Astrocyte (in vitro differentiated cells and primary cell): ENCODE results near the gene PITPNM3.

Experiments
- EZH2 ChIP-seq: IDR thresholded peaks from 2 replicates; pipeline ENCODE4 v1.6.1; 2012; ENCODE audit warnings: mild to moderate bottlenecking, low read length, inconsistent platforms; ENCODE audit not compliant: insufficient read depth
- TF ChIP-seq, protein P1 (sequence below): IDR thresholded peaks from 2 replicates; pipeline ENCODE4 v1.5.1; 2011; ENCODE audit warnings: low read depth, mild to moderate bottlenecking, inconsistent platforms, low read length, moderate library complexity; ENCODE audit not compliant: insufficient read depth

DNA sequence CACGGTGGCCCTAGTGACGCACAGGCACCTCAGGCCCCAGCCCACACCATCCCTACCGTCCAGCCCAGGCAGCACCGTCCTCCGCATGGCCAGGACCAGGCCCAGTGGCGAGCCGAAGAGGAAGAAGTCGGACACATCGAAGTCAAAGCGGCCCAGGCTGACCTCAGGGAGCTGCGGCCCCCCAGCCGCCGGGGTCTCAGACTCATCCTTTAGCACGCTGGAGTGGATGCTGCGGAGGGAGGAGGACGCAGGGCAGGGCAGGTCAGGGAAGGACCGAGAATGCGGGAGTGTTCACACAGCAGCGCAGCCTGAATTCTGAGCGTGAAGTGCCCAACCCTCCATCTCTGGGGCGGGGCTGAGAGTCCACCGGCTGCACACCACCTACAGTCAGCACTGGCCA, 82.0 kb downstream of the PITPNM3 start:
- TF ChIP-seq EZH2, result no peak
- TF ChIP-seq, protein P1, sequence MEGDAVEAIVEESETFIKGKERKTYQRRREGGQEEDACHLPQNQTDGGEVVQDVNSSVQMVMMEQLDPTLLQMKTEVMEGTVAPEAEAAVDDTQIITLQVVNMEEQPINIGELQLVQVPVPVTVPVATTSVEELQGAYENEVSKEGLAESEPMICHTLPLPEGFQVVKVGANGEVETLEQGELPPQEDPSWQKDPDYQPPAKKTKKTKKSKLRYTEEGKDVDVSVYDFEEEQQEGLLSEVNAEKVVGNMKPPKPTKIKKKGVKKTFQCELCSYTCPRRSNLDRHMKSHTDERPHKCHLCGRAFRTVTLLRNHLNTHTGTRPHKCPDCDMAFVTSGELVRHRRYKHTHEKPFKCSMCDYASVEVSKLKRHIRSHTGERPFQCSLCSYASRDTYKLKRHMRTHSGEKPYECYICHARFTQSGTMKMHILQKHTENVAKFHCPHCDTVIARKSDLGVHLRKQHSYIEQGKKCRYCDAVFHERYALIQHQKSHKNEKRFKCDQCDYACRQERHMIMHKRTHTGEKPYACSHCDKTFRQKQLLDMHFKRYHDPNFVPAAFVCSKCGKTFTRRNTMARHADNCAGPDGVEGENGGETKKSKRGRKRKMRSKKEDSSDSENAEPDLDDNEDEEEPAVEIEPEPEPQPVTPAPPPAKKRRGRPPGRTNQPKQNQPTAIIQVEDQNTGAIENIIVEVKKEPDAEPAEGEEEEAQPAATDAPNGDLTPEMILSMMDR, result no peak
